ENCODE data around the gene PRDX1. TPM values are rescaled to one million over a fixed set of nuclear protein-coding genes. Genes with fewer than 3 reads are reported as not detected.

The PRDX1 gene
- polyA plus RNA-seq, 2 of the 4 experiments (the other 2 are of a cell fraction), result 2,391 to 2,709 TPM

DNA sequence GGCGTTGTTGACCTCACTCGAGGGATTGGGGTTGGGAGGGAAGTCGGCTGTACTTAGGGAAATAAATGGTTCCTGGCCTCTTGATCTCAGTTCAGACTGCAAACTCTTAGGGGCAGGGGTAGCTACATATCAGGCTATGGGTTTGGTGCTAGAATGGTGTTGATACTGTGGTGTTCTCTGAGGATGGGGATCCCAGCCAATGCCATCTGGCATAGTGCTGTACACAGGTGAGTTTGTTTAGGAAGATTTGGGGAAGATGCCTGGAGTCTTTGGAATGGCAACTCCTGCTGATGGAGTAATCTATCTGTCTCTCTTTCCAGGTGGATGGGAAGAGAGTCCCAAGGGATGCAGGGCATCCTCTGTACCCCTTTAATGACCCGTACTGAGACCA, 47.9 kb upstream of the PRDX1 start:
- ChIA-PET CTCF (interaction anchor here (1.0 to 10.1 kb wide), 21 partner anchors 9 to 654 kb away, joined by 3 to 88 read pairs (median 11); partner anchors contain the start of genes AKR1A1, CCDC163 and MMACHC), POLR2A (interaction anchor here (5.4 kb wide), 1 partner anchor 48 kb away, joined by 29 read pairs; the partner anchor contains the start of gene PRDX1)
- no peaks in the 10 kb centered on the region for H3K9me3 ChIP-seq
- FAIRE-seq, result no peak
- H3K27ac ChIP-seq, result no peak overlapping the region
- 65% methylated on average over 4 of the region's 4 CpGs for WGBS (ENCODE audit: missing lambda C conversion rate)
- no peak for DNase-seq (ENCODE audit: low read depth in 1 of 2, low spot score in 1 of 2)
- no peak overlapping the region for H3K4me2 ChIP-seq
- ATAC-seq, result peak; percentile 15 to 45; a peak in 3 of 6 replicates
- H3K4me3 ChIP-seq, result no peak overlapping the region
- no peaks in the 10 kb centered on the region for H3K4me1 ChIP-seq
- TF ChIP-seq NPAS2 (CRISPR knock-in tag; IDR thresholded peaks at IDR 0.05; ENCODE audit: borderline replicate concordance) (no peak), NR3C1 (IDR thresholded peaks at IDR 0.05) (no peak), TFCP2L1 (CRISPR knock-in tag; IDR thresholded peaks at IDR 0.05) (no peak), GATA3 (IDR thresholded peaks at IDR 0.05; ENCODE audit: borderline replicate concordance) (no peak), CHD4 (IDR thresholded peaks at IDR 0.05; ENCODE audit: borderline replicate concordance) (no peak), CHD2 (IDR thresholded peaks at IDR 0.05; ENCODE audit: low read length, partially characterized antibody) (no peak), PHF8 (IDR thresholded peaks at IDR 0.05; ENCODE audit: borderline replicate concordance, low read depth) (no peak), MAFK (IDR thresholded peaks at IDR 0.05; ENCODE audit: partially characterized antibody) (no peak), KDM1A (IDR thresholded peaks at IDR 0.05; ENCODE audit: low read depth) (no peak), HOXB13 (CRISPR knock-in tag; IDR thresholded peaks at IDR 0.05; ENCODE audit: low read depth) (no peak), MYC (IDR thresholded peaks at IDR 0.05; ENCODE audit: borderline replicate concordance, low read length) (no peak), ZSCAN20 (CRISPR knock-in tag; IDR thresholded peaks at IDR 0.05) (no peak), ESRRA (IDR thresholded peaks at IDR 0.05; ENCODE audit: borderline replicate concordance, low read length) (no peak), TP53 (CRISPR knock-in tag; IDR thresholded peaks at IDR 0.05) (no peak), POLR2AphosphoS2 (conservative IDR thresholded peaks at IDR 0.05; ENCODE audit: low read length) (no peak)
- TF ChIP-seq, protein P1, sequence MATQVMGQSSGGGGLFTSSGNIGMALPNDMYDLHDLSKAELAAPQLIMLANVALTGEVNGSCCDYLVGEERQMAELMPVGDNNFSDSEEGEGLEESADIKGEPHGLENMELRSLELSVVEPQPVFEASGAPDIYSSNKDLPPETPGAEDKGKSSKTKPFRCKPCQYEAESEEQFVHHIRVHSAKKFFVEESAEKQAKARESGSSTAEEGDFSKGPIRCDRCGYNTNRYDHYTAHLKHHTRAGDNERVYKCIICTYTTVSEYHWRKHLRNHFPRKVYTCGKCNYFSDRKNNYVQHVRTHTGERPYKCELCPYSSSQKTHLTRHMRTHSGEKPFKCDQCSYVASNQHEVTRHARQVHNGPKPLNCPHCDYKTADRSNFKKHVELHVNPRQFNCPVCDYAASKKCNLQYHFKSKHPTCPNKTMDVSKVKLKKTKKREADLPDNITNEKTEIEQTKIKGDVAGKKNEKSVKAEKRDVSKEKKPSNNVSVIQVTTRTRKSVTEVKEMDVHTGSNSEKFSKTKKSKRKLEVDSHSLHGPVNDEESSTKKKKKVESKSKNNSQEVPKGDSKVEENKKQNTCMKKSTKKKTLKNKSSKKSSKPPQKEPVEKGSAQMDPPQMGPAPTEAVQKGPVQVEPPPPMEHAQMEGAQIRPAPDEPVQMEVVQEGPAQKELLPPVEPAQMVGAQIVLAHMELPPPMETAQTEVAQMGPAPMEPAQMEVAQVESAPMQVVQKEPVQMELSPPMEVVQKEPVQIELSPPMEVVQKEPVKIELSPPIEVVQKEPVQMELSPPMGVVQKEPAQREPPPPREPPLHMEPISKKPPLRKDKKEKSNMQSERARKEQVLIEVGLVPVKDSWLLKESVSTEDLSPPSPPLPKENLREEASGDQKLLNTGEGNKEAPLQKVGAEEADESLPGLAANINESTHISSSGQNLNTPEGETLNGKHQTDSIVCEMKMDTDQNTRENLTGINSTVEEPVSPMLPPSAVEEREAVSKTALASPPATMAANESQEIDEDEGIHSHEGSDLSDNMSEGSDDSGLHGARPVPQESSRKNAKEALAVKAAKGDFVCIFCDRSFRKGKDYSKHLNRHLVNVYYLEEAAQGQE (IDR thresholded peaks at IDR 0.05), result no peak
- TF ChIP-seq, protein P2, sequence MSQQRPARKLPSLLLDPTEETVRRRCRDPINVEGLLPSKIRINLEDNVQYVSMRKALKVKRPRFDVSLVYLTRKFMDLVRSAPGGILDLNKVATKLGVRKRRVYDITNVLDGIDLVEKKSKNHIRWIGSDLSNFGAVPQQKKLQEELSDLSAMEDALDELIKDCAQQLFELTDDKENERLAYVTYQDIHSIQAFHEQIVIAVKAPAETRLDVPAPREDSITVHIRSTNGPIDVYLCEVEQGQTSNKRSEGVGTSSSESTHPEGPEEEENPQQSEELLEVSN (IDR thresholded peaks at IDR 0.05; ENCODE audit: borderline replicate concordance, low read depth), result no peak
- TF ChIP-seq, protein P3, sequence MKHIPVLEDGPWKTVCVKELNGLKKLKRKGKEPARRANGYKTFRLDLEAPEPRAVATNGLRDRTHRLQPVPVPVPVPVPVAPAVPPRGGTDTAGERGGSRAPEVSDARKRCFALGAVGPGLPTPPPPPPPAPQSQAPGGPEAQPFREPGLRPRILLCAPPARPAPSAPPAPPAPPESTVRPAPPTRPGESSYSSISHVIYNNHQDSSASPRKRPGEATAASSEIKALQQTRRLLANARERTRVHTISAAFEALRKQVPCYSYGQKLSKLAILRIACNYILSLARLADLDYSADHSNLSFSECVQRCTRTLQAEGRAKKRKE (CRISPR knock-in tag; IDR thresholded peaks at IDR 0.05; ENCODE audit: low read depth), result no peak

DNA sequence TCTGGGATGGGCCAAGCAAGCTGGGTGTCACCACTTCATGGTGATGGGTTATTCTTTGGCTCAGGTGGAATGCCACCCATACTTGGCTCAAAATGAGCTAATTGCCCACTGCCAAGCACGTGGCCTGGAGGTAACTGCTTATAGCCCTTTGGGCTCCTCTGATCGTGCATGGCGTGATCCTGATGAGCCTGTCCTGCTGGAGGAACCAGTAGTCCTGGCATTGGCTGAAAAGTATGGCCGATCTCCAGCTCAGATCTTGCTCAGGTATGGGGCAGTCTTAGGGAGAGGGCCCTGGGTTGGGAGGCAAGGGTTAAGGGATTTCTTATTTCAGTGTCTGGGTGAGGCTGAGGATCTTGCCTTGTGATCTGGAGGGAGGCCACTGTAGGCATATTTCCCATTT, 46.7 kb upstream of the PRDX1 start:
- ChIA-PET CTCF (interaction anchor here (1.3 to 10.1 kb wide), 13 partner anchors 8 to 554 kb away, joined by 3 to 88 read pairs (median 18); no protein-coding TSS in a partner anchor), POLR2A (interaction anchor here (5.4 kb wide), 1 partner anchor 47 kb away, joined by 29 read pairs; the partner anchor contains the start of gene PRDX1)

More for the DNA sequence above, 46.7 kb upstream of the PRDX1 start:
- Histone ChIP-seq H3K9me3 (no peaks in the 10 kb centered on the region), H3K27ac (no peak overlapping the region), H3K4me3 (no peak overlapping the region), H3K4me2 (no peak overlapping the region), H3K4me1 (no peaks in the 10 kb centered on the region)
- no peak for TF ChIP-seq TFCP2L1 (CRISPR knock-in tag; IDR thresholded peaks at IDR 0.05)
- TF ChIP-seq NPAS2 (CRISPR knock-in tag; IDR thresholded peaks at IDR 0.05; ENCODE audit: borderline replicate concordance), result no peak
- TF ChIP-seq RNF2 (IDR thresholded peaks at IDR 0.05; ENCODE audit: borderline replicate concordance, low read depth), result no peak
- TF ChIP-seq NFE2L2 (conservative IDR thresholded peaks at IDR 0.05; ENCODE audit: low read length), result no peak
- TF ChIP-seq PHF8 (IDR thresholded peaks at IDR 0.05; ENCODE audit: borderline replicate concordance, low read depth), result no peak
- TF ChIP-seq, protein P4, sequence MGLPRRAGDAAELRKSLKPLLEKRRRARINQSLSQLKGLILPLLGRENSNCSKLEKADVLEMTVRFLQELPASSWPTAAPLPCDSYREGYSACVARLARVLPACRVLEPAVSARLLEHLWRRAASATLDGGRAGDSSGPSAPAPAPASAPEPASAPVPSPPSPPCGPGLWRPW (IDR thresholded peaks at IDR 0.05), result no peak
- TF ChIP-seq, protein P1 (IDR thresholded peaks at IDR 0.05), result no peak
- no peak for TF ChIP-seq HOXB5 (CRISPR knock-in tag; IDR thresholded peaks at IDR 0.05)
- no peak for TF ChIP-seq ZC3H11A (IDR thresholded peaks at IDR 0.05)
- no peak for TF ChIP-seq ESRRA (IDR thresholded peaks at IDR 0.05; ENCODE audit: borderline replicate concordance, low read length)
- no peak for TF ChIP-seq HOXB13 (CRISPR knock-in tag; IDR thresholded peaks at IDR 0.05; ENCODE audit: low read depth)
- TF ChIP-seq, protein P5, sequence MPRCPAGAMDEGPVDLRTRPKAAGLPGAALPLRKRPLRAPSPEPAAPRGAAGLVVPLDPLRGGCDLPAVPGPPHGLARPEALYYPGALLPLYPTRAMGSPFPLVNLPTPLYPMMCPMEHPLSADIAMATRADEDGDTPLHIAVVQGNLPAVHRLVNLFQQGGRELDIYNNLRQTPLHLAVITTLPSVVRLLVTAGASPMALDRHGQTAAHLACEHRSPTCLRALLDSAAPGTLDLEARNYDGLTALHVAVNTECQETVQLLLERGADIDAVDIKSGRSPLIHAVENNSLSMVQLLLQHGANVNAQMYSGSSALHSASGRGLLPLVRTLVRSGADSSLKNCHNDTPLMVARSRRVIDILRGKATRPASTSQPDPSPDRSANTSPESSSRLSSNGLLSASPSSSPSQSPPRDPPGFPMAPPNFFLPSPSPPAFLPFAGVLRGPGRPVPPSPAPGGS (IDR thresholded peaks at IDR 0.05), result no peak
- no peak for TF ChIP-seq BHLHE40 (IDR thresholded peaks at IDR 0.05; ENCODE audit: low read depth, low read length)
- ATAC-seq (no peak), FAIRE-seq (no peak), DNase-seq (ENCODE audit: low read depth in 1 of 2, low spot score in 1 of 2) (no peak)
- 94% methylated on average over 4 of the region's 4 CpGs for WGBS (ENCODE audit: missing lambda C conversion rate)

All from A549 (cell line).